Measurements from ENCODE around the gene SLC9A5.

Gene SLC9A5

GRCh38 chr16:67312719-67313118, 63.9 kb downstream of the SLC9A5 start:
- Histone ChIP-seq H3K4me3 (replicated peaks; ENCODE audit: insufficient read depth, low read length) (no peak overlapping the region), H3K27me3 (ENCODE audit: insufficient read depth, poor library complexity, severe bottlenecking) (peaks cover 4% of the 10 kb centered on the region), H3K27ac (replicated peaks) (no peak overlapping the region)
- no peak for DNase-seq (ENCODE audit: low read depth in 1 of 2, low spot score in 1 of 2)
- TF ChIP-seq POLR2AphosphoS5 (IDR thresholded peaks at IDR 0.05; ENCODE audit: low read depth), result no peak
- no peak for TF ChIP-seq REST (IDR thresholded peaks at IDR 0.05; ENCODE audit: insufficient replicate concordance, low read depth)
- no peak for TF ChIP-seq SPI1 (IDR thresholded peaks at IDR 0.05; ENCODE audit: borderline replicate concordance, low read depth)
- TF ChIP-seq CTCF (IDR thresholded peaks at IDR 0.05; ENCODE audit: insufficient read depth, low read length), result no peak
- no peak for TF ChIP-seq GABPA (IDR thresholded peaks at IDR 0.05; ENCODE audit: low read depth)

GRCh38 chr16:67317853-67318252, 69.1 kb downstream of the SLC9A5 start:
- no peak for TF ChIP-seq REST (IDR thresholded peaks at IDR 0.05; ENCODE audit: insufficient replicate concordance, low read depth)
- TF ChIP-seq GABPA (IDR thresholded peaks at IDR 0.05; ENCODE audit: low read depth), result no peak
- TF ChIP-seq SPI1 (IDR thresholded peaks at IDR 0.05; ENCODE audit: borderline replicate concordance, low read depth), result no peak
- TF ChIP-seq CTCF (IDR thresholded peaks at IDR 0.05; ENCODE audit: insufficient read depth, low read length), result no peak
- TF ChIP-seq POLR2AphosphoS5 (IDR thresholded peaks at IDR 0.05; ENCODE audit: low read depth), result no peak
- no peak for DNase-seq (ENCODE audit: low read depth in 1 of 2, low spot score in 1 of 2)
- Histone ChIP-seq H3K27ac (replicated peaks) (no peak overlapping the region), H3K27me3 (ENCODE audit: insufficient read depth, poor library complexity, severe bottlenecking) (peaks cover 14% of the 10 kb centered on the region), H3K4me3 (replicated peaks; ENCODE audit: insufficient read depth, low read length) (no peak overlapping the region)

Small RNA genes lying within 50 kb of the gene (microRNA-seq; reads per million reads assigned to microRNA genes)
- gene MIR328, result 15.1 reads per million, percentile 41 among the genes with 10 or more reads in this experiment

Measured in HL-60 (cell line).